Measurements from ENCODE around the gene ACE.

Gene ACE

GRCh38 chr17:63515426-63515825, 38.6 kb downstream of the ACE start:
- Histone ChIP-seq H3K36me3 (replicated peaks in 1 of 2; ENCODE audit: control insufficient read depth in 2 of 2, insufficient read depth in 2 of 2, low read length in 2 of 2) (no peaks in the 10 kb centered on the region), H3K23ac (ENCODE audit: low read depth, low read length, poor library complexity) (no peak overlapping the region), H3K4ac (ENCODE audit: low read length) (no peak overlapping the region), H2AK5ac (ENCODE audit: low read depth, low read length) (no peak overlapping the region), H3K18ac (ENCODE audit: low read length) (no peak overlapping the region), H2BK120ac (ENCODE audit: low read depth, low read length) (no peak overlapping the region), H3K4me3 (ENCODE audit: low read length in 2 of 2) (no peak overlapping the region), H2BK12ac (ENCODE audit: low read length) (no peak overlapping the region), H3K4me1 (ENCODE audit: control insufficient read depth in 2 of 2, insufficient read depth in 1 of 2, low read depth in 1 of 2, low read length in 2 of 2) (no peaks in the 10 kb centered on the region), H4K91ac (ENCODE audit: low read depth, low read length, poor library complexity) (no peak overlapping the region), H2BK15ac (ENCODE audit: low read length) (no peak overlapping the region), H3K9me3 (replicated peaks in 1 of 2; ENCODE audit: control insufficient read depth in 2 of 2, insufficient read depth in 1 of 2, low read depth in 1 of 2, low read length in 2 of 2) (no peaks in the 10 kb centered on the region), H3K27me3 (ENCODE audit: control insufficient read depth in 3 of 3, insufficient read depth in 3 of 3, low read depth in 1 of 3, low read length in 3 of 3) (peaks cover 0 to 21% (median 2%) of the 10 kb centered on the region in 3 experiments), H3K27ac (replicated peaks; ENCODE audit: low read length) (no peak overlapping the region), H2BK5ac (ENCODE audit: low read length) (no peak overlapping the region), H4K8ac (ENCODE audit: low read depth, low read length) (no peak overlapping the region), H3K4me2 (ENCODE audit: insufficient read depth, low read length, poor library complexity, severe bottlenecking) (no peak overlapping the region), H3K9ac (ENCODE audit: low read depth, low read length, poor library complexity) (no peak overlapping the region), H3K14ac (ENCODE audit: low read length) (no peak overlapping the region), H2AFZ (ENCODE audit: low read length) (no peak overlapping the region), H3K79me1 (ENCODE audit: low read depth, low read length) (no peaks in the 10 kb centered on the region)
- no peak for DNase-seq (ENCODE audit: low spot score)
- WGBS, 2 donors (ENCODE audit: extremely low coverage in 2 of 2, insufficient read length in 2 of 2, insufficient replicate concordance in 1 of 2): no CpG with 5 or more reads among the region's 1 CpG

GRCh38 chr17:63516910-63517824, 40.3 kb downstream of the ACE start:
- Histone ChIP-seq H2AK5ac (ENCODE audit: low read depth, low read length) (no peak overlapping the region), H3K4me2 (ENCODE audit: insufficient read depth, low read length, poor library complexity, severe bottlenecking) (no peak overlapping the region), H2BK15ac (ENCODE audit: low read length) (no peak overlapping the region), H3K9ac (ENCODE audit: low read depth, low read length, poor library complexity) (no peak overlapping the region), H3K36me3 (replicated peaks in 1 of 2; ENCODE audit: control insufficient read depth in 2 of 2, insufficient read depth in 2 of 2, low read length in 2 of 2) (no peaks in the 10 kb centered on the region), H4K91ac (ENCODE audit: low read depth, low read length, poor library complexity) (no peak overlapping the region), H2BK5ac (ENCODE audit: low read length) (no peak overlapping the region), H3K27me3 (ENCODE audit: control insufficient read depth in 3 of 3, insufficient read depth in 3 of 3, low read depth in 1 of 3, low read length in 3 of 3) (peaks cover 0 to 12% (median 2%) of the 10 kb centered on the region in 3 experiments), H3K9me3 (replicated peaks in 1 of 2; ENCODE audit: control insufficient read depth in 2 of 2, insufficient read depth in 1 of 2, low read depth in 1 of 2, low read length in 2 of 2) (no peaks in the 10 kb centered on the region), H3K4ac (ENCODE audit: low read length) (no peak overlapping the region), H4K8ac (ENCODE audit: low read depth, low read length) (no peak overlapping the region), H3K23ac (ENCODE audit: low read depth, low read length, poor library complexity) (no peak overlapping the region), H3K27ac (replicated peaks; ENCODE audit: low read length) (no peak overlapping the region), H3K18ac (ENCODE audit: low read length) (no peak overlapping the region), H2BK12ac (ENCODE audit: low read length) (no peak overlapping the region), H3K4me3 (ENCODE audit: low read length in 2 of 2) (no peak overlapping the region), H2AFZ (ENCODE audit: low read length) (no peak overlapping the region), H3K79me1 (ENCODE audit: low read depth, low read length) (no peaks in the 10 kb centered on the region), H3K4me1 (ENCODE audit: control insufficient read depth in 2 of 2, insufficient read depth in 1 of 2, low read depth in 1 of 2, low read length in 2 of 2) (no peaks in the 10 kb centered on the region), H2BK120ac (ENCODE audit: low read depth, low read length) (no peak overlapping the region), H3K14ac (ENCODE audit: low read length) (no peak overlapping the region)
- no CpG with 5 or more reads among the region's 6 CpGs for WGBS, 2 donors (ENCODE audit: extremely low coverage in 2 of 2, insufficient read length in 2 of 2, insufficient replicate concordance in 1 of 2)
- DNase-seq (ENCODE audit: low spot score): no peak

GRCh38 chr17:63517825-63518534, 41.1 kb downstream of the ACE start:
- Histone ChIP-seq H2BK15ac (ENCODE audit: low read length) (no peak overlapping the region), H3K36me3 (replicated peaks in 1 of 2; ENCODE audit: control insufficient read depth in 2 of 2, insufficient read depth in 2 of 2, low read length in 2 of 2) (no peaks in the 10 kb centered on the region), H4K8ac (ENCODE audit: low read depth, low read length) (no peak overlapping the region), H3K14ac (ENCODE audit: low read length) (no peak overlapping the region), H2AK5ac (ENCODE audit: low read depth, low read length) (no peak overlapping the region), H3K23ac (ENCODE audit: low read depth, low read length, poor library complexity) (no peak overlapping the region), H4K91ac (ENCODE audit: low read depth, low read length, poor library complexity) (no peak overlapping the region), H3K27me3 (ENCODE audit: control insufficient read depth in 3 of 3, insufficient read depth in 3 of 3, low read depth in 1 of 3, low read length in 3 of 3) (peaks cover 0 to 9% (median 2%) of the 10 kb centered on the region in 3 experiments), H3K27ac (replicated peaks; ENCODE audit: low read length) (no peak overlapping the region), H3K4me2 (ENCODE audit: insufficient read depth, low read length, poor library complexity, severe bottlenecking) (no peak overlapping the region), H2AFZ (ENCODE audit: low read length) (no peak overlapping the region), H3K18ac (ENCODE audit: low read length) (no peak overlapping the region), H3K9me3 (replicated peaks in 1 of 2; ENCODE audit: control insufficient read depth in 2 of 2, insufficient read depth in 1 of 2, low read depth in 1 of 2, low read length in 2 of 2) (no peaks in the 10 kb centered on the region), H3K4me1 (ENCODE audit: control insufficient read depth in 2 of 2, insufficient read depth in 1 of 2, low read depth in 1 of 2, low read length in 2 of 2) (no peaks in the 10 kb centered on the region), H3K4ac (ENCODE audit: low read length) (no peak overlapping the region), H3K4me3 (ENCODE audit: low read length in 2 of 2) (no peak overlapping the region), H3K9ac (ENCODE audit: low read depth, low read length, poor library complexity) (no peak overlapping the region), H2BK120ac (ENCODE audit: low read depth, low read length) (no peak overlapping the region), H2BK5ac (ENCODE audit: low read length) (no peak overlapping the region), H3K79me1 (ENCODE audit: low read depth, low read length) (no peaks in the 10 kb centered on the region), H2BK12ac (ENCODE audit: low read length) (no peak overlapping the region)
- no peak for DNase-seq (ENCODE audit: low spot score)
- no CpG with 5 or more reads among the region's 8 CpGs for WGBS, 2 donors (ENCODE audit: extremely low coverage in 2 of 2, insufficient read length in 2 of 2, insufficient replicate concordance in 1 of 2)
